ENCODE measurements around the gene MOB1A. TPM values are rescaled to one million over a fixed set of nuclear protein-coding genes. Genes with fewer than 3 reads are reported as not detected.
A peak's percentile ranks its signal among the peaks of the same experiment; 100 is the strongest.

MOB1A gene
- total RNA-seq, 1 donor: 159 TPM

- no peak overlapping the region for H3K4me3 ChIP-seq (ENCODE audit: low read depth, low read length)
- TF ChIP-seq CTCF (IDR thresholded peaks at IDR 0.05; ENCODE audit: insufficient read depth, low read length): no peak
- no peak for DNase-seq (ENCODE audit: low read depth)
Observed at GRCh38 chr2:74205596-74205995, 26.9 kb upstream of the MOB1A start.

GRCh38 chr2:74205113-74205512 lies 26.4 kb upstream of the MOB1A start:
- DNase-seq (ENCODE audit: low read depth): no peak
- TF ChIP-seq CTCF (IDR thresholded peaks at IDR 0.05; ENCODE audit: insufficient read depth, low read length): no peak
- no peak overlapping the region for H3K4me3 ChIP-seq (ENCODE audit: low read depth, low read length)

GRCh38 chr2:74204436-74204835 lies 25.8 kb upstream of the MOB1A start:
- no peak overlapping the region for H3K4me3 ChIP-seq (ENCODE audit: low read depth, low read length)
- TF ChIP-seq CTCF (IDR thresholded peaks at IDR 0.05; ENCODE audit: insufficient read depth, low read length): no peak
- DNase-seq (ENCODE audit: low read depth): no peak

- no peak for TF ChIP-seq CTCF (IDR thresholded peaks at IDR 0.05; ENCODE audit: insufficient read depth, low read length)
- DNase-seq (ENCODE audit: low read depth): peak; percentile 79
- peak overlapping the region; percentile 94 for H3K4me3 ChIP-seq (ENCODE audit: low read depth, low read length)
Observed at GRCh38 chr2:74201596-74201995, 22.9 kb upstream of the MOB1A start.

GRCh38 chr2:74201196-74201595 lies 22.5 kb upstream of the MOB1A start:
- no peak for DNase-seq (ENCODE audit: low read depth)
- H3K4me3 ChIP-seq (ENCODE audit: low read depth, low read length): peak overlapping the region; percentile 94
- TF ChIP-seq CTCF (IDR thresholded peaks at IDR 0.05; ENCODE audit: insufficient read depth, low read length): no peak

GRCh38 chr2:74199871-74200305 lies 21.2 kb upstream of the MOB1A start:
- peak; percentile 38 for DNase-seq (ENCODE audit: low read depth)
- H3K4me3 ChIP-seq (ENCODE audit: low read depth, low read length): peak overlapping the region; percentile 94
- no peak for TF ChIP-seq CTCF (IDR thresholded peaks at IDR 0.05; ENCODE audit: insufficient read depth, low read length)

GRCh38 chr2:74199275-74199701 lies 20.6 kb upstream of the MOB1A start:
- no peak for DNase-seq (ENCODE audit: low read depth)

More at GRCh38 chr2:74199275-74199701, 20.6 kb upstream of the MOB1A start:
- H3K4me3 ChIP-seq (ENCODE audit: low read depth, low read length): peak overlapping the region; percentile 94
- TF ChIP-seq CTCF (IDR thresholded peaks at IDR 0.05; ENCODE audit: insufficient read depth, low read length): no peak

All from fibroblast of the aortic adventitia (primary cell).